GM15510 (cell line): ENCODE data around the gene FNBP1.

ENCODE experiments used
- POLR2A ChIP-seq: IDR thresholded peaks from 3 replicates; pipeline ENCODE4 v1.6.1; 2011; ENCODE audit warnings: borderline replicate concordance; ENCODE audit not compliant: insufficient read length; ENCODE audit errors: extremely low read depth

FNBP1 gene

DNA sequence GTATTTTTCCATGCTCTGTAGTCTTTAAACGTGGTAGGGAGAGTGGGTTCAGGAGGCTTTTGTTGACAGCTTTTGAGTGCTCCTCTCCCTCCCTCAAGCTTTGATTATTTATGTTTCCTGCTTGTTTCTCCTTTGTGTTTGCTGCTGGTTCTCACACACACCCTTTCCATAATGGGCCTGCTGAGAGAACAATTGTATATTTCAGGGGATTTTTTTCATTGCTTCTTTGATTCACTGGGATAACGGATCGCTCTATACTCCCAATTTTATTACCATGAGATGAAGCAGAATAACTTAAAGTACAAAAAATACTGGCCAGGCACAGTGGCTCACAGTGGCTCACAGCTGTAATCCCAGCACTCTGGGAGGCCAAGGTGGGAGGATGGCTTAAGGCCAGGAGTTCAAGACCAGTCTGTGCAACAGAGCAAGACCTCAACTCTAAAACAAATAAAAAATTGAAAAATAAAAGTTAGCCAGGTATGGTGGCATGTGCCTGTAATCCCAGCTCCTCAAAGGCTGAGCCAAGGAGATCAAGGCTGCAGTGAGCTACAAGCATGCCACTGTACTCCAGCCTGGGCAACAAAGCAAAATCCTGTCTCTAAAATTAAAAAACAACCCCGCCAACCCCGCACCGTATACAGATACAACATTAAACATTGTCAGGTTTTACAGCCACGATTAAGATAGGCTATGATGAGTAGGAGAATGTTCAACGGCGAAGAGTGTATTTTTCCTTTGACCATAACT is 140.8 kb downstream of the FNBP1 start:
- TF ChIP-seq POLR2A, result no peak

GRCh38 chr9:129900263-129901027 is 142.5 kb downstream of the FNBP1 start:
- no peak for TF ChIP-seq POLR2A

DNA sequence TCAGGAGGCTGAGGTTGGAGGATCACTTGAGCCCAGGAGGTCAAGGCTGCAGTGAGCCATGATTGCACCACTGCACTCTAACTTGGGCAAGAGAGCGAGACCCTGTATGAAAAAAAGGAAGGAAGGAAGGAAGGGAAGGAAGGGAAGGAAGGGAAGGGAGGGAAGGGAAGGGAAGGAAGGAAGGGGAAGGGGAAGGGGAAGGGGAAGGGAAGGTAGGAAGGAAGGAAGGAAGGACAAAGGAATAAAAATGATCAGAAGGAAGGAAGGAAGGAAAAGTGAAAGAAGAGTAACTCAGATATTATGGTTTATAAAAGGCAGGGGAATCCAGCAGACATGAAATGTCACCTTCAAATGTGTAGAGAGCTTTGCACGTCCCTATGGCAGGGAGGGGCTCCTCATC is 143.4 kb downstream of the FNBP1 start:
- TF ChIP-seq POLR2A, result no peak

GRCh38 chr9:129898185-129898584 is 144.8 kb downstream of the FNBP1 start:
- TF ChIP-seq POLR2A, result no peak

DNA sequence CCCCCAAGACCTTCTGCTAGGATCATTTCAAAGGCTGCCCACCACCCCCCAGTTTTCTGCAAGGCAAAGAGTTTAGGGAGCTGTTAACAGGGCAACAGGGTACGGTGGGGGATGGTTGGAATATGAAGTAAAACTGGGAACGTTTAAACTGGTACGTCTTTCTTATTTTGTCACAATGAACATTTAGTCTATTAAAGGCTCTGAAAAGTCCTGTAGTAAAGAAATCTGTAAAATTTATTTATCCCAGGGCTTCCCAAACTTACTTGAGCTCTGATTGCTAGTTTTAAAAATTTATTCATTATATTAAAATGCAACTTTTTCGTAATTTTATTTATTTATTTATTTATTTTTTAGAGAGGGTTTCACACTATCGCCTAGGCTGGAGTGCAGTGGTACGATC is 145.7 kb downstream of the FNBP1 start:
- no peak for TF ChIP-seq POLR2A

DNA sequence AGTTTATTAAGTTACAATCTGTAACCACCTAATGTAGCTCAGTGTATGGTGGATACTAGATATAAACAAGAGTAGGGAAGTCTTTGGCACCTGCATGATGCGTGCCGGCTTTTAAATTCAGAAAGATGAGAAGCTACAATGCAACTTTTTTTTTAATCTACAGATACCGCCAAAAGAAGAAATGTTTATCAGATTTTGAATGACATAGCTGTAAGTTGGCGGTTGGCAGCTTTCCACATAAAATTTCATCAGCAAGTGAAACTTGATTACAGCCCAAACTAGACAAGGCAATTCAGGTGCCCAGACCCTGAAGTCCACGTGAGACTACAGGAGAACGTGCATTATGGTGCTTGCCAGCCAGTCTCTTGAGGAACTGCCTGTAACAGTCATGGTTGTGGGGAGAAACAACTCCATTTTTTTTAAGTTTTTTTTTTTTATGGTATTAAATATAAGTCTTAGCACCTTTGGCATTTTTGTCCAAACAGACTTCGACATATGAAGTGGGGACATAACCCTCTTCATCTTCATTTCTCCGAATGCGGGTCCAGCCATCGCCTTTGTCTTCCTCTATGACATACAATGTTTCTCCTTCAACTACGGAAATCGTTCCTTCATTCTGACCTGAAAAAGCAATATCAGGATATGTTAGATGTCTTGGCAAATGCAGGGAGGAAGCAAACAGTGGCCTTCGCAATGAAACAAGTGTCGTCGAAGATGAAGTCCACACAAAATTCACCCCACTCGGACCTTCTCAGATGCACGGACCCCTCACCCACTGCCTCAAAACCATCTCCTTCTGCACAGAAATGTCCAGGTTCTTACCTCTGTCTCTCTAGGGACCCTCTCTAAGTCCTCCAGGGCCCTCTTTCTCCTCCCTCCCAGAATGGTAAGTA is 147.4 kb downstream of the FNBP1 start:
- no peak for TF ChIP-seq POLR2A

DNA sequence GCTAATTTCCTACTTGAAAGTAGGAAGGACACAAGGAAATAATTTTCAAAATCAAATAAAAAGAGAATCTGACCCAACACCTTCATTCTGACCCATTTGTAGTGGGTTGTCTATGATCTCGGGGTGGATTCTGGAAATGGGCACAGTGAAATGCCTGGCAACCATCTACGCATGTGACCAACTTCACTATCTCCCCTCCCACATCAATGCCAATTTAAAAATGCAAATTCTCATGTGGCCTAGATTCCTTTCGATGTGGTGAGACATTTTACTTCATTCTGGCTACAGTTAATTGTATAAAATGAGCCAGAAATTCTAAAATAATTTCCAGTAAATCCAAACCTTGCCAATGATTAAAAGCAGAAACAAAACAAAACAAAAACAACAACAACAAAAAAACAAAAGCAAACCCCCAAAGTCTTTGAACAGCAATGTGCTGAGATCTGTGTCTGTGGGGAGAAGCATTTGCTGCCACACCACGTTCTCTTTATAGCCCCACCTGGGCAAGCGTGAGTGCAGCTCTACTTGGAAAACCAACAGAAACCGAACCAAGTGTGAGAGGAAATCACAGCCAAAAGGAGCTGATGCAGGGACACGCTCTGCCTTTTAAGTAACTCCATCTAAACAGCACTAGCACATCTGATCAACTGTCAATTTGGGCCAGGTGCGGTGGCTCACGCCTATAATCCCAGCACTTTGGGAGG is 148.7 kb downstream of the FNBP1 start:
- no peak for TF ChIP-seq POLR2A

DNA sequence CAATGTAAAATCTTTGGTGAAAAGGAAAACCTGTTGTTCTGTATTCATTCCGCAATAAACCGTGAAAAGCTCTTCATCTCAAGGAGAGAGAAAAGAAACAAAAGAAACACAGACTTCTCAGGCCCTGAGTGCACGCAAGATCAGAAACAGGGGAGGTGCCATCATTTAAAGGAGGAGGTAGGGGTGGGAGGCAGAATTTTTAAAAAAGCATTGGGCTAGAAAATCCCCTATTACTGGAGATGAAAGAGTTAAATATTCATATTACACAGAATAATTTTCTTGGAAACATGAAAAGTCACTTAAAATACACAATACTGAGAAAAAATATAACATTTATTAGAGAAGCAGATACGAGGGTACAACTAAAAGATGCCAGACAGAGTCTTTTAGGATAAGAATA is 151.4 kb downstream of the FNBP1 start:
- TF ChIP-seq POLR2A, result no peak

DNA sequence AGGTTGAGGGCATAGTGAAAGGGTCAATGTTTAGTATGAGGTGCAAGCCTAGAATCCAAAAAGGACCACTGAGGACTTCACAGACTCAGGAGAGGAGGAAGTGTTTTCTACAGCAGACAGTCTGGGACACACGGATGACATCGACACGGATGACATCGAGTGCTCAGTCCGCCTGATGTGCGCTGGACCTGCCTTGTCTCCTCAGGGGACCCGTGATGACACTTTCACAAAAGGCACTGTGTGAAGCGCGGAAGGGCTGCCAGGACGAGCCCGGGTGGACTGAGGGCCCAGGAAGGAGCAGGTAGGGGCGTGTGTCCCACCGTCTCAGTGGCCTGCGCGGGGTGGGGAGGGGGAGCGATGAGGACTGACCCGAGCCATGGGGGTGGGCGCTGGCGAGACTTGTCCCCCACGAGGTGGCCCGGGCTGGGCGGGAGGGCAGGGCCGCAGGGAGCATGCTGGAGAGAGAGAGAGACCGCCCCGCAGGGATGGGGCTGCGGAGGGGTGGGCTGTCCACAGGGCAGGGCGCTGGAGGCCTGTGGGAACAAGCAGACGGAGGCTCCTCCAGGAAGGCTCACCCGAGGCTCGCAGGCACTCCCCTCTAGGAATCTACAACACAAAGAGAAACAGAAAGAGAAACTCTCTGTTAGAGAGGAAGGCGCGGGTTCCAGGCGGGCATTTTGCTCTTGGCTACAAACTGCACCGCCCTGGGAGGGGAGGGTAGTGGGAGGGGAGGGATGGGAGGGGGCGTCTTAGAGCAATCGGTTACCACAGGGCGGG is 152.9 kb downstream of the FNBP1 start:
- TF ChIP-seq POLR2A, result peak; percentile 11

DNA sequence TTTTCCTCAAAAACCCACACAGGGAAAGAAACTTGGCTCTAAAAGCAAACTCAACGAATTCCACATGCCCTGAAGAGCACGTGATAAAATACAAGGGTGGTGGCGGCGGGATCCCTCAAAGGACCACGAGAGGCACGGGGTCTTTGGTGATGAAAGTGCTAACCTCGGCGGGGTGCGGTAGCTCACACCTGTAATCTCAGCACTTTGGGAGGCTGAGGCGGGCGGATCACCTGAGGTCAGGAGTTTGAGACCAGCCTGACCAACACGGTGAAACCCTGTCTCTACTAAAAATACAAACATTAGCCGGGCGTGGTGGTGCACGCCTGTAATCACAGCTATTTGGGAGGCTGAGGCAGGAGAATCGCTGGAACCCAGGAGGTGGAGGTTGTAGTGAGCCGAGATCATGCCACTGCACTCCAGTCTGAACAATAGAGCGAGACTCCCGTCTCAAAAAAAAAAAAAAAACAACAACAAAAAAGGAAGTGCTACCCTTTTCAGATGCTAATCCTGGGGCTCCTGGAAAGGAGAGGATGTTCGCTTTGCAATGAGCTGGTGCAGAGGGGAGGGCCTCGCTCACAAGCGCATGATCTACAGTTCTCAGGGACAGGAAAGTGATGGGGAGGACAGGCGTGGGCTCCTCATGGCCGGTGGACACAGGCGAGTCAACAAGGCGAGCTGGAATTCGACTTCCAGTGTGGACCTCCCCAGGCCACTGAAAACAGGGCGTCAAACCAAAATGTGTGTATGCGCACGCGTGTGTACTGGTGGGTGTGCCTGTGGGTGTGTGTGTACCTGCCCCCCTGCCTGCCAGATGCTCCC is 153.7 kb downstream of the FNBP1 start:
- no peak for TF ChIP-seq POLR2A

DNA sequence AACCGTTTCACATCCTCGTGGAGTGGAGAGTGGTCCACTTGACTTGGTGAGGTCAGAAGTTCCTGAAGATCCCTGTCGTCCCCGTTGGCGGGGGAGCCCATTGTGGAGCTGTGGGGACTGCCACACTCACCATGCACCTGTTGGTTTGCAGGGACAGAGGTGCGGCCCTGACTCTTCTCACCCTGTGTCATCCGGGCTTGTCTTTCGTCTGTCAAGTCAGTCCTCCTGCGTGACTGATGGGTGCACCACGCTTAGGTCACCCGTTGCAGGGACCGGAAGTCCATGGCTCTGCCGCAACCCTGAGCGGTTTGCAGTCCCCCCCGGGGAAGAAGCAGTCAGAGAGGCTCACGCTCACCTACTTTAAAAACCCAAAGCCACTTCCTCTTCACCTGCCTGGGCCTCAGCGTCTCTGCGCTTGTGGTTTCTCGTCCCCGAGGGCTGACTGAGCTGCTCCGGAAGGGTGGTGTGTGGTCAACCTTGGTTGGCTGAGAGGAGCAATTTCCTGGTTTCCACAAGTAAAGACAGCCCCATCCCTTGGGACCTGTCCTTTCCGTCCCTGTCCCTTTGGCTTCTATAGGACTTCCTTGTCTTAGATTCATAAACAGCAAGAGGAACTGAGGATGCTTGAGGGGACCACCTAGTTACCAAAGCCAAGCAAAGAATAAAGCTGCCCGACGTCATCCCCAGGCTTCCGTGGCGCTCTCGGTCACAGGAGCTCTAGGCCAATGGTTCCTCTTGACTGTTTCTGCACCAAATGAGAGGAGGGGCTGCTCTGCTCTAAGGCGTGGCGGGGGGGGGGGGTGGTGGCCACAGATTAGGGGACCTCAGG is 154.5 kb downstream of the FNBP1 start:
- TF ChIP-seq POLR2A, result peak; percentile 66

GRCh38 chr9:129887334-129888292 is 155.4 kb downstream of the FNBP1 start:
- TF ChIP-seq POLR2A, result no peak
